GM12878 (cell line): ENCODE measurements around the gene RASGRP3. TPM values are rescaled to one million over a fixed set of nuclear protein-coding genes. Genes with fewer than 3 reads are reported as not detected.

ENCODE experiments used
- ATAC-seq: fragments of 200-7000 bp; cut with Tn5 transposase; 3 replicates; pipeline ENCODE4 v1.9.1; 2020; ENCODE audit warnings: mild to moderate bottlenecking, moderate library complexity
- BruUV-seq: library from RNA; stranded (reverse); fragments of 400-500 nt; replicated peaks from 2 replicates; lab custom pipeline; 2021; lab: Mats Ljungman, UMichigan
- CTCF ChIA-PET: fragments of 300-600 bp; sonication (Branson Sonifier 250); formaldehyde crosslinking; extraction: SDS; loops from one replicate; lab custom pipeline; 2021; ENCODE audit warnings: inconsistent platforms; lab: Yijun Ruan, JAX
- POLR2A ChIA-PET: fragments of 350-600 bp; formaldehyde crosslinking; extraction: SDS; loops from one replicate; lab custom pipeline; 2021; ENCODE audit warnings: inconsistent platforms; lab: Charles Lee
- RAD21 ChIA-PET: fragments of 300-600 bp; sonication (Branson Sonifier 250); formaldehyde crosslinking; loops from one replicate; lab custom pipeline; 2023; ENCODE audit warnings: antibody characterized with exemption; ENCODE audit not compliant: unreplicated experiment; lab: Charles Lee
- SMC1A ChIA-PET: fragments of 300-600 bp; sonication (Branson Sonifier 250); formaldehyde crosslinking; loops from one replicate; lab custom pipeline; 2023; ENCODE audit not compliant: unreplicated experiment, uncharacterized antibody; lab: Charles Lee
- DNase-seq: peaks from one replicate; pipeline ENCODE4 v3.0.0-alpha.2; 2011; ENCODE audit warnings: low read depth, low spot score
- FAIRE-seq: peaks from 3 replicates; lab custom pipeline; 2011; peaks lifted over from hg19 to GRCh38; lab: Jason Lieb, UNC
- H2AFZ ChIP-seq: 2 replicates; pipeline ENCODE4 v1.6.0; 2011; ENCODE audit warnings: low read depth, low read length, control low read depth; ENCODE audit not compliant: control insufficient read depth
- H3K27ac ChIP-seq: 2 replicates; pipeline ENCODE4 v1.5.1; 2011; ENCODE audit warnings: control low read depth; ENCODE audit not compliant: control insufficient read depth, insufficient read depth
- H3K27me3 ChIP-seq, 2 experiments: replicated peaks in 1 of 2; 2 replicates each; pipeline versions ENCODE4 v1.6.0 to v1.6.1; 2011; ENCODE audit warnings: low read length in 1 of 2; ENCODE audit not compliant: control insufficient read depth in 2 of 2, insufficient read depth in 2 of 2
- H3K36me3 ChIP-seq, 2 experiments: 2 replicates each; pipeline ENCODE4 v1.5.1; 2011; ENCODE audit warnings: low read length in 1 of 2; ENCODE audit not compliant: control insufficient read depth in 2 of 2, insufficient read depth in 2 of 2
- H3K4me1 ChIP-seq: 2 replicates; pipeline ENCODE4 v1.6.1; 2011; ENCODE audit warnings: mild to moderate bottlenecking, low read length, moderate library complexity, mixed read lengths; ENCODE audit not compliant: control insufficient read depth, insufficient read depth
- H3K4me2 ChIP-seq: 2 replicates; pipeline ENCODE4 v1.6.0; 2011; ENCODE audit warnings: control low read depth; ENCODE audit not compliant: control insufficient read depth, insufficient read depth
- H3K4me3 ChIP-seq: fragments of 200-600 bp; sonication (generic); 2 replicates; pipeline ENCODE4 v1.5.1; 2016
- H3K79me2 ChIP-seq: 2 replicates; pipeline ENCODE4 v1.6.0; 2011; ENCODE audit warnings: low read length; ENCODE audit not compliant: control insufficient read depth, insufficient read depth
- H3K9ac ChIP-seq: 2 replicates; pipeline ENCODE4 v1.8.0; 2011; ENCODE audit warnings: low read length, control low read depth, mixed read lengths; ENCODE audit not compliant: control insufficient read depth, insufficient read depth
- H3K9me3 ChIP-seq: replicated peaks from 3 replicates; pipeline ENCODE4 v1.5.1; 2011; ENCODE audit warnings: mild to moderate bottlenecking, low read length; ENCODE audit not compliant: control insufficient read depth, insufficient read depth
- H4K20me1 ChIP-seq: 2 replicates; pipeline ENCODE4 v1.6.0; 2011; ENCODE audit not compliant: control insufficient read depth, insufficient read depth
- IRF3 ChIP-seq: fragments of 450-650 bp; IDR thresholded peaks from 2 replicates; pipeline ENCODE4 v1.6.1; 2014; ENCODE audit warnings: mild to moderate bottlenecking
- MYC ChIP-seq: IDR thresholded peaks from 2 replicates; pipeline ENCODE4 v1.6.1; 2011; ENCODE audit warnings: mild to moderate bottlenecking, low read length, moderate library complexity, inconsistent platforms; ENCODE audit not compliant: insufficient read depth, insufficient replicate concordance, insufficient read length, severe bottlenecking
- PAX8 ChIP-seq: fragments of 450-650 bp; IDR thresholded peaks from 2 replicates; pipeline ENCODE4 v1.6.1; 2017; ENCODE audit warnings: mild to moderate bottlenecking, moderate library complexity
- POLR2AphosphoS2 ChIP-seq: IDR thresholded peaks from 2 replicates; pipeline ENCODE4 v1.6.1; 2011; ENCODE audit warnings: low read depth, mild to moderate bottlenecking, low read length, improper control_type of control experiment, moderate library complexity
- RAD21 ChIP-seq: IDR thresholded peaks from 2 replicates; pipeline ENCODE4 v1.6.1; 2011; ENCODE audit warnings: mild to moderate bottlenecking, low read depth, low read length, moderate library complexity; ENCODE audit not compliant: insufficient read depth
- RELB ChIP-seq: fragments of 450-650 bp; IDR thresholded peaks from 2 replicates; pipeline ENCODE4 v1.6.1; 2017; ENCODE audit warnings: low read depth, mild to moderate bottlenecking, moderate library complexity
- SPI1 ChIP-seq: IDR thresholded peaks from 2 replicates; pipeline ENCODE4 v1.6.1; 2011; ENCODE audit warnings: low read depth, mild to moderate bottlenecking, low read length, moderate library complexity, borderline replicate concordance; ENCODE audit not compliant: insufficient read depth
- SRF ChIP-seq, 2 experiments: IDR thresholded peaks; 2 replicates each; pipeline ENCODE4 v1.6.1; 2011; ENCODE audit warnings: low read depth in 2 of 2, low read length in 2 of 2, mild to moderate bottlenecking in 1 of 2, moderate library complexity in 1 of 2
- YY1 ChIP-seq: IDR thresholded peaks from 2 replicates; pipeline ENCODE4 v1.6.1; 2011; ENCODE audit warnings: low read depth, mild to moderate bottlenecking, low read length
- ZZZ3 ChIP-seq: IDR thresholded peaks from 2 replicates; pipeline ENCODE4 v1.6.1; 2011; ENCODE audit warnings: low read depth; ENCODE audit not compliant: control insufficient read depth, insufficient read length
- WGBS: methylation state at CpG from one replicate; pipeline ENCODE4 v1.1.6; 2016; ENCODE audit warnings: low lambda C conversion rate; ENCODE audit not compliant: insufficient replicate concordance, insufficient coverage; ENCODE audit errors: missing lambda C conversion rate; 5-methylcytosine and 5-hydroxymethylcytosine counted together
- in situ Hi-C: fragments of 300-500 bp; cut with MboI; formaldehyde crosslinking; loops from 9 replicates; pipeline ENCODE4 v1.14.3; 2018; ENCODE audit warnings: mixed read lengths
- intact Hi-C: fragments of 100-400 bp; cut with micrococcal nuclease; formaldehyde crosslinking; loops from one replicate; pipeline ENCODE4 v1.14.2; 2022; ENCODE audit not compliant: unreplicated experiment
- polyA plus RNA-seq, 11 experiments: library from polyadenylated mRNA; depleted of rRNA in 4 of 11; unstranded in 6 of 11; stranded (reverse) in 5 of 11; fragments of >200 nt; fragmentation: Nextera tagmentation in 4 of 11; fragmentation: Illumina TruSeq in 1 of 11; extraction: Ambion mirVana in 4 of 11; extraction: Trizol in 1 of 11; gene quantifications; 1 replicate in 1 of 11; 2 replicates in 10 of 11; pipeline versions ENCODE4 v1.2.1 to v1.2.3, GENCODE V29; 2011 to 2016; ENCODE audit warnings: inconsistent platforms in 2 of 11, missing spikeins in 2 of 11, low read depth in 1 of 11
- total RNA-seq, 4 experiments: library from RNA; depleted of rRNA in 3 of 4; stranded (reverse); fragments of >200 nt in 3 of 4; fragmentation: Illumina TruSeq in 1 of 4; extraction: Trizol in 1 of 4; gene quantifications; 2 replicates each; pipeline versions ENCODE4 v1.2.1 to v1.2.3, GENCODE V29; 2013 to 2021

Gene RASGRP3
- total and polyA plus RNA-seq, 10 of the 15 experiments (the other 5 are each of a cell fraction or from before 2014, with no cell fraction given) = 31.6 to 106 (median 64.7) TPM

GRCh38 chr2:33577668-33578067, 101.2 kb downstream of the RASGRP3 start:
- TF ChIP-seq RAD21 (no peak), ZZZ3 (no peak), MYC (no peak), IRF3 (no peak), SRF (IDR thresholded peaks at IDR 0.05; ENCODE audit: low read depth in 2 of 2, low read length in 2 of 2) (no peak), YY1 (no peak), SPI1 (no peak), RELB (no peak), POLR2AphosphoS2 (no peak), PAX8 (no peak)
- POLR2A ChIA-PET = interaction anchor here (1.6 kb wide), 1 partner anchor 100 kb away, joined by 5 read pairs; no protein-coding TSS in a partner anchor
- FAIRE-seq (no peak), ATAC-seq (no peak), DNase-seq (no peak)
- CTCF ChIA-PET = interaction anchor here (0.6 to 2.7 kb wide), 2 partner anchors 102 to 109 kb away, joined by 3 to 13 read pairs; partner anchors contain the start of gene RASGRP3
- Histone ChIP-seq H3K9ac (no peak overlapping the region), H3K36me3 (peaks cover 0 to 6% of the 10 kb centered on the region in 2 experiments; a peak in 1 of 4 replicates), H3K4me3 (no peak overlapping the region), H3K27me3 (no peaks in the 10 kb centered on the region), H3K4me2 (no peak overlapping the region), H4K20me1 (no peaks in the 10 kb centered on the region), H3K9me3 (no peaks in the 10 kb centered on the region), H3K27ac (no peak overlapping the region), H3K4me1 (no peaks in the 10 kb centered on the region), H3K79me2 (no peaks in the 10 kb centered on the region; the same call in 1 of the 2 replicates), H2AFZ (no peak overlapping the region)
- SMC1A ChIA-PET = interaction anchor here (2.0 kb wide), 1 partner anchor 102 kb away, joined by 6 read pairs; the partner anchor contains the start of gene RASGRP3
- RAD21 ChIA-PET = interaction anchor here (0.7 to 1.7 kb wide), 2 partner anchors 98 to 102 kb away, joined by 3 to 5 read pairs; no protein-coding TSS in a partner anchor
- 47% methylated on average over 2 of the region's 2 CpGs for WGBS
- in situ Hi-C loops = loop anchor here (25.0 kb wide), 1 partner anchor 815 kb away; no protein-coding TSS in a partner anchor
- intact Hi-C loops = no loop called here
- no TSS peak for BruUV-seq
